ENCODE data around the gene ELOA2.

The ELOA2 gene

GRCh38 chr18:47035156-47035671, at the start of gene ELOA2:
ELOA2 (minus strand) TSS chr18:47035621; CDS start chr18:47035264, 357 bp downstream.
- no peak for DNase-seq (ENCODE audit: low read depth)
- TF ChIP-seq MYC (IDR thresholded peaks at IDR 0.05; ENCODE audit: low read depth, low read length) (no peak), CTCF (IDR thresholded peaks at IDR 0.05; ENCODE audit: low read depth, low read length) (no peak), MAX (IDR thresholded peaks at IDR 0.05; ENCODE audit: low read depth, low read length) (no peak), POLR2A (IDR thresholded peaks at IDR 0.05; ENCODE audit: extremely low read depth, insufficient read length) (no peak)
- no peak within 1 kb of the TSS for H3K4me3 ChIP-seq (ENCODE audit: low read depth, low read length)

- TF ChIP-seq MAX (IDR thresholded peaks at IDR 0.05; ENCODE audit: low read depth, low read length), result no peak
- TF ChIP-seq POLR2A (IDR thresholded peaks at IDR 0.05; ENCODE audit: extremely low read depth, insufficient read length), result no peak
- TF ChIP-seq MYC (IDR thresholded peaks at IDR 0.05; ENCODE audit: low read depth, low read length), result no peak
- TF ChIP-seq CTCF (IDR thresholded peaks at IDR 0.05; ENCODE audit: low read depth, low read length), result no peak
- H3K4me3 ChIP-seq (ENCODE audit: low read depth, low read length), result no peak overlapping the region
- no peak for DNase-seq (ENCODE audit: low read depth)
Measured at GRCh38 chr18:47081578-47081977, 46.2 kb upstream of the ELOA2 start.

- H3K4me3 ChIP-seq (ENCODE audit: low read depth, low read length), result no peak overlapping the region
- DNase-seq (ENCODE audit: low read depth), result no peak
- no peak for TF ChIP-seq MYC (IDR thresholded peaks at IDR 0.05; ENCODE audit: low read depth, low read length)
- no peak for TF ChIP-seq MAX (IDR thresholded peaks at IDR 0.05; ENCODE audit: low read depth, low read length)
- no peak for TF ChIP-seq CTCF (IDR thresholded peaks at IDR 0.05; ENCODE audit: low read depth, low read length)
Measured at GRCh38 chr18:47080872-47081271, 45.5 kb upstream of the ELOA2 start.

GRCh38 chr18:47077111-47077510, 41.7 kb upstream of the ELOA2 start:
- TF ChIP-seq CTCF (IDR thresholded peaks at IDR 0.05; ENCODE audit: low read depth, low read length), result no peak
- TF ChIP-seq MAX (IDR thresholded peaks at IDR 0.05; ENCODE audit: low read depth, low read length), result no peak
- TF ChIP-seq MYC (IDR thresholded peaks at IDR 0.05; ENCODE audit: low read depth, low read length), result no peak
- TF ChIP-seq POLR2A (IDR thresholded peaks at IDR 0.05; ENCODE audit: extremely low read depth, insufficient read length), result no peak
- H3K4me3 ChIP-seq (ENCODE audit: low read depth, low read length), result no peak overlapping the region
- DNase-seq (ENCODE audit: low read depth), result no peak

GRCh38 chr18:47075098-47075883, 39.9 kb upstream of the ELOA2 start:
- no peak overlapping the region for H3K4me3 ChIP-seq (ENCODE audit: low read depth, low read length)
- DNase-seq (ENCODE audit: low read depth), result no peak
- TF ChIP-seq MYC (IDR thresholded peaks at IDR 0.05; ENCODE audit: low read depth, low read length), result no peak
- no peak for TF ChIP-seq CTCF (IDR thresholded peaks at IDR 0.05; ENCODE audit: low read depth, low read length)
- TF ChIP-seq MAX (IDR thresholded peaks at IDR 0.05; ENCODE audit: low read depth, low read length), result no peak
- TF ChIP-seq POLR2A (IDR thresholded peaks at IDR 0.05; ENCODE audit: extremely low read depth, insufficient read length), result no peak

All from NB4 (cell line).